Prostate gland (tissue), 2 donors: ENCODE data around the gene MBNL1. TPM values are rescaled to one million over a fixed set of nuclear protein-coding genes. Genes with fewer than 3 reads are reported as not detected.

Experiments
- DNase-seq: peaks from one replicate; pipeline ENCODE4 v3.0.0-alpha.2; 2019; ENCODE audit warnings: low spot score
- H3K27ac ChIP-seq, 2 donors: fragments of 200-600 bp; sonication (generic); 2 replicates each; pipeline ENCODE4 v1.5.1; 2017 to 2019
- H3K27me3 ChIP-seq: fragments of 200-600 bp; sonication (generic); replicated peaks from 2 replicates; pipeline ENCODE4 v1.5.1; 2019; ENCODE audit not compliant: insufficient read depth
- H3K36me3 ChIP-seq, 2 donors: fragments of 200-600 bp; sonication (generic); 1 replicate in 1 of 2; 2 replicates in 1 of 2; pipeline versions ENCODE4 v1.5.1 to v1.8.1; 2017 to 2019
- H3K4me1 ChIP-seq: fragments of 200-600 bp; sonication (generic); replicated peaks from 2 replicates; pipeline ENCODE4 v1.5.1; 2019
- H3K4me3 ChIP-seq, 2 donors: fragments of 200-600 bp; sonication (generic); 2 replicates each; pipeline ENCODE4 v1.5.1; 2017 to 2019
- H3K9me3 ChIP-seq: fragments of 200-600 bp; sonication (generic); 2 replicates; pipeline ENCODE4 v1.5.1; 2017
- CTCF ChIP-seq, 4 experiments: fragments of 200-600 bp in 2 of 4; fragments of 450-650 bp in 2 of 4; sonication (generic) in 2 of 4; IDR thresholded peaks; 1 replicate in 3 of 4; 2 replicates in 1 of 4; pipeline ENCODE4 v1.5.1; 2016 to 2019; ENCODE audit warnings: antibody characterized with exemption in 4 of 4, mild to moderate bottlenecking in 2 of 4, moderate library complexity in 2 of 4
- POLR2A ChIP-seq: fragments of 450-650 bp; IDR thresholded peaks from one replicate; pipeline ENCODE4 v1.6.1; 2016; ENCODE audit warnings: antibody characterized with exemption, mild to moderate bottlenecking
- POLR2AphosphoS5 ChIP-seq: sonication (generic); formaldehyde crosslinking; IDR thresholded peaks from one replicate; pipeline ENCODE4 v1.6.1; 2017; ENCODE audit warnings: antibody characterized with exemption
- WGBS: methylation state at CpG from one replicate; pipeline ENCODE4 v1.1.5; 2018; 5-methylcytosine and 5-hydroxymethylcytosine counted together
- intact Hi-C: fragments of 100-400 bp; cut with DNase I; formaldehyde crosslinking; loops from one replicate; pipeline ENCODE4 v1.14.2; 2022
- small RNA-seq, 2 donors: library from RNA; depleted of rRNA; stranded (forward); fragments of <200 nt; gene quantifications; one replicate each; pipeline ENCODE3, GENCODE V24; 2016
- total RNA-seq, 2 donors: library from RNA; depleted of rRNA; stranded (reverse); fragments of >200 nt; gene quantifications; one replicate each; pipeline ENCODE4 v1.1.0, GENCODE V29; 2016

MBNL1 gene
- total RNA-seq, 2 donors from 2014 or later: 131 to 226 TPM

DNA sequence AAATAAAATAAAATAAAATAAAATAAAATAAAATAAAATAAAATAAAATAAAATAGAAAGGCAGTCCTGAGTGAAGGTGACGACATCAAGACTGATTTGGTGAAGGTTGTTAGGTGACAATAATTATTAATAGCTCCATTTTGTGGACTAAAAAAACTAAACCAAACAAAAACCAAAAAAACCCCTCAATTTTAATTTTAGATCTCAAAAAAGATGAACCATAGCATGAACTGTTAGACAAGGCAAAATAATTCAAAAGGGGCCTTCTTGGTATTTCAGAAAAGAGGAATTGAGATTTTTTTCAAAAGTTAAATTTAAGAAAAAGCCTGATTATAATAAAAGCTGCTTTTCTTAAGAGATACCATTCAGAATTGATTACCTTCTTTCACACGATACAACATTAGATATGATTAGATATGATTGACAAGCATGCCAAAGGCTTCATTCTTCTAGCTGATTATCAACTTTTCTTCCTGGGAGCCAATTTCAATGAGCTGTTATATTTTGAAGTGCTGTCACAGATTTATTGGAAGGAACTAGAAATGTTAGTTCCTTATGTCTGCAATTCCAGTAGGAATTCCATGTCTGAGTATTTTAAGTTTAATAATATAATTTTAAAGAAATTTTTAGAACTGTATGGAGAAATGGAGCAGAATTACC, 244.7 kb downstream of the MBNL1 start:
- Histone ChIP-seq H3K4me1 (no peaks in the 10 kb centered on the region), H3K27me3 (no peaks in the 10 kb centered on the region), H3K4me3 (no peak overlapping the region), H3K36me3 (no peaks in the 10 kb centered on the region), H3K27ac (no peak overlapping the region), H3K9me3 (no peaks in the 10 kb centered on the region)
- intact Hi-C loops: no loop called here
- no peak for DNase-seq
- TF ChIP-seq POLR2AphosphoS5 (no peak), CTCF (IDR thresholded peaks at IDR 0.05) (no peak), POLR2A (no peak)
- 96% methylated on average over 2 of the region's 2 CpGs for WGBS

Small RNAs within 50 kb of the gene (small RNA-seq; reads per million reads assigned to genes)
- gene RF00019: 0 reads per million in 2 donors
